GM18511 (cell line): ENCODE results near the gene KLHL13.

Source experiments
- ATAC-seq: cut with Tn5 transposase; IDR thresholded peaks from one replicate; pipeline ENCODE4 v1.9.1; 2021; ENCODE audit warnings: mild to moderate bottlenecking, moderate library complexity; ENCODE audit not compliant: unreplicated experiment

Gene KLHL13

GRCh38 chrX:117892469-117892868, 224.1 kb downstream of the KLHL13 start:
- no peak for ATAC-seq

- no peak for ATAC-seq
Measured at GRCh38 chrX:117871796-117872195, 244.8 kb downstream of the KLHL13 start.

- ATAC-seq: no peak
Measured at GRCh38 chrX:117860517-117860916, 256.1 kb downstream of the KLHL13 start.

GRCh38 chrX:117854806-117855205, 261.8 kb downstream of the KLHL13 start:
- no peak for ATAC-seq

GRCh38 chrX:117851025-117851424, 265.6 kb downstream of the KLHL13 start:
- ATAC-seq: no peak
